WERI-Rb-1 (cell line): ENCODE measurements around the gene STON1.

ENCODE experiments used
- DNase-seq: peaks from one replicate; pipeline ENCODE4 v3.0.0-alpha.2; 2020
- H3K27ac ChIP-seq: fragments of 250-450 bp; sonication (Bioruptor Pico); 2 replicates; pipeline ENCODE4 v1.5.1; 2020; ENCODE audit warnings: mild to moderate bottlenecking, moderate library complexity
- H3K27me3 ChIP-seq: fragments of 250-450 bp; sonication (Bioruptor Pico); 2 replicates; pipeline ENCODE4 v1.5.1; 2021; ENCODE audit warnings: mild to moderate bottlenecking, low read depth, moderate library complexity; ENCODE audit not compliant: insufficient read depth, severe bottlenecking
- H3K36me3 ChIP-seq: fragments of 250-450 bp; sonication (Bioruptor Pico); 2 replicates; pipeline ENCODE4 v1.5.1; 2020; ENCODE audit warnings: mild to moderate bottlenecking, moderate library complexity
- H3K4me3 ChIP-seq: 2 replicates; pipeline ENCODE4 v1.5.1; 2011; ENCODE audit warnings: low read depth, mild to moderate bottlenecking, control low read depth, low read length
- H3K9me3 ChIP-seq: fragments of 250-450 bp; sonication (Bioruptor Pico); 2 replicates; pipeline ENCODE4 v1.5.1; 2021; ENCODE audit warnings: mild to moderate bottlenecking, moderate library complexity; ENCODE audit not compliant: severe bottlenecking
- TF ChIP-seq, protein P1 (sequence below): IDR thresholded peaks from 2 replicates; pipeline ENCODE4 v1.5.1; 2011; ENCODE audit warnings: low read depth, mild to moderate bottlenecking, control low read depth, inconsistent platforms, low read length

Gene STON1

DNA sequence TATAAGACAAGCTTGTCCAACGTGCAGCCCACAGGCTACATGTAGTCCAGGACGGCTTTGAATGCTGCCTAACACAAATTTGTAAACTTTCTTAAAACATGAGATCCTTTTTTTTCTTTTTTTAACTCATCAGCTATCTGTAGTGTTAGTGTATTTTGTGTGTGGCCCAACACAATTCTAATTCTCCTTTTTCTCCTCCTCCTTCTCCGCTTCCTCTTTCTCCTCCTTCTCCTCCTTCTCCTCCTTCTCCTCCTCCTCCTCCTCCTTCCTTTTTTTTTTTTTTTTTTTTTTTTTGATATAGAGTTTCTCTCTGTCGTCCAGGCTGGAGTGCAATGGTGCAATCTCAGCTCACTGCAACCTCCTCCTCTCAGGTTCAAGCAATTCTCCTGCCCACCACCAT is 48.4 kb downstream of the STON1 start:
- no peak for DNase-seq
- TF ChIP-seq, protein P1, sequence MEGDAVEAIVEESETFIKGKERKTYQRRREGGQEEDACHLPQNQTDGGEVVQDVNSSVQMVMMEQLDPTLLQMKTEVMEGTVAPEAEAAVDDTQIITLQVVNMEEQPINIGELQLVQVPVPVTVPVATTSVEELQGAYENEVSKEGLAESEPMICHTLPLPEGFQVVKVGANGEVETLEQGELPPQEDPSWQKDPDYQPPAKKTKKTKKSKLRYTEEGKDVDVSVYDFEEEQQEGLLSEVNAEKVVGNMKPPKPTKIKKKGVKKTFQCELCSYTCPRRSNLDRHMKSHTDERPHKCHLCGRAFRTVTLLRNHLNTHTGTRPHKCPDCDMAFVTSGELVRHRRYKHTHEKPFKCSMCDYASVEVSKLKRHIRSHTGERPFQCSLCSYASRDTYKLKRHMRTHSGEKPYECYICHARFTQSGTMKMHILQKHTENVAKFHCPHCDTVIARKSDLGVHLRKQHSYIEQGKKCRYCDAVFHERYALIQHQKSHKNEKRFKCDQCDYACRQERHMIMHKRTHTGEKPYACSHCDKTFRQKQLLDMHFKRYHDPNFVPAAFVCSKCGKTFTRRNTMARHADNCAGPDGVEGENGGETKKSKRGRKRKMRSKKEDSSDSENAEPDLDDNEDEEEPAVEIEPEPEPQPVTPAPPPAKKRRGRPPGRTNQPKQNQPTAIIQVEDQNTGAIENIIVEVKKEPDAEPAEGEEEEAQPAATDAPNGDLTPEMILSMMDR: no peak
- no peaks in the 10 kb centered on the region for H3K27me3 ChIP-seq
- no peak overlapping the region for H3K4me3 ChIP-seq
- peaks cover 6% of the 10 kb centered on the region for H3K36me3 ChIP-seq
- H3K27ac ChIP-seq: no peak overlapping the region
- H3K9me3 ChIP-seq: no peaks in the 10 kb centered on the region

DNA sequence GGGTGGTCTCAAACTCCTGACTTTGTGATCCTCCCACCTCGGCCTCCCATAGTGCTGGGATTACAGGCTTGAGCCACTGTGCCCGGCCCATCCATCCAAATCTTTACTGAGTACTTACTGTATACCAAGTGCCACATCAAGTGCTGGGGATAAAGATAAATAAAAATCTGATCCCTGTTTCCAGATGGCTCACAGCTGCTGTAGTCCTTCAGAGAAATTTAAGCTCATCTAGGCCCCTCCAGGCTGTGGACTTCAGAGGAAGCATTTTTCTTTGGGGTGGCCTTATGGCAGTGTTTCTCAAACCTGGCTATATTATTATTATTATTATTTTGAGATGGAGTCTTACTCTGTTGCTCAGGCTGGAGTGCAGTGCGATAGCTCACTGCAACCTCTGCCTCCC is 54.0 kb downstream of the STON1 start:
- Histone ChIP-seq H3K9me3 (no peaks in the 10 kb centered on the region), H3K4me3 (no peak overlapping the region), H3K27ac (no peak overlapping the region), H3K36me3 (peaks cover 6% of the 10 kb centered on the region), H3K27me3 (no peaks in the 10 kb centered on the region)
- no peak for DNase-seq
- TF ChIP-seq, protein P1: no peak

DNA sequence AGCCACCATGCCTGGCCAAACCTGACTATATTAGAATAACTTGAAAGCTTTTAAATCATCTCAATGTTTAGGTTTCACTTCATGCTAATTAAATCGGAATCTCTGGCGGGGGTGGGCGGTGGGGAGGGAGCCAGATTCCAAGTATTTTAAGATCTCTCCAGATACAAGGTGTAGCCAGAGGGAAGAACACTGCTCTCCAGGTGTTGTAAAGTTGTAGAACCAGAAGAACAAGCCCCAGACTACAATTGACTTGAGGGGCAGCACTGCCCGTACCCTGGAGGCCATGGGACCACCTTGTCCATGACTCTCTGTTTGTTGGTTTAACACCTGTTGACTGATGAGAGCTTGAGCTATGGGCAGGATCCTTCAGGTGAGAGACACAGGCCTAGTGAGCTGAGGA is 54.6 kb downstream of the STON1 start:
- Histone ChIP-seq H3K36me3 (peaks cover 6% of the 10 kb centered on the region), H3K4me3 (no peak overlapping the region), H3K9me3 (no peaks in the 10 kb centered on the region), H3K27me3 (no peaks in the 10 kb centered on the region), H3K27ac (no peak overlapping the region)
- TF ChIP-seq, protein P1: no peak
- no peak for DNase-seq

DNA sequence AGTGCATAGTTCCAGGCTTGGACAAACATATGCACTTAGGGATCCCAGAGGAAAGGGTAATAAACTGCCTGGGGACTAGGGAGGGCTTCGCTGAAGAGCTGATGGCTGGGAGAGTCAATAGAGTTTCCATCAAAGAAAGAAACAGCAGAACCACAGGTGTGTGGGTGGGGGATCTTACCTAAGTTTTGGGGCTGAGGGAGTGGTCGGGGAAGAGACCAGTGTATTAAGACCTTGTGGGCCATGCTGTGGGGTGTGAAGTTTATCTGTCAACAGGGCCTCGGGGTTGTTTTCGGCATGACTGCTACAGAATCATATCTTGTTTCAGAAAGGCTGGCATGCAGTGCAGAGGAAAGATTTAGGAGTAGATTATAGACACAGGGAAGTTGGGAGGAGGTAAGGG is 56.5 kb downstream of the STON1 start:
- Histone ChIP-seq H3K27me3 (no peaks in the 10 kb centered on the region), H3K27ac (no peak overlapping the region)

DNA sequence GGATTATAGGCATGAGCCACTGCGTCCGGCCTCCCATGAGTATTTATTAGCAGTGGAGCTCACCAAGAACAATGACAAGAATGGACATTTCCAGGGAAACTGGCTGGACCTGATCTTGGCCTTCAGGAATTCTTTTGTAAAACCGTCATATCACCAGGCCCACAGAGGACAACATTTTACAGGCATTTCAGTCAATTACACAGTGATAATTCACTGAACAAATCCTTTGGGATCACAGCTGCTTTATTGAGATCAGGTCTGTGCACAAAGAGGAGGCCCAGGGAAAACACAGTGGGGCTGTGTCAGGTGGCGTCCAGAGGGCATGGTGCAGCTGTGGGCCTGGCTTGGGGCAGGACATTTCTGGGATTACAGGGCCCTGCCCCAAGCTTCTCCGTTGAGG is 57.6 kb downstream of the STON1 start:
- H3K27me3 ChIP-seq: no peaks in the 10 kb centered on the region
- H3K27ac ChIP-seq: no peak overlapping the region
- no peaks in the 10 kb centered on the region for H3K9me3 ChIP-seq
- H3K4me3 ChIP-seq: no peak overlapping the region
- DNase-seq: no peak
- H3K36me3 ChIP-seq: no peaks in the 10 kb centered on the region
- TF ChIP-seq, protein P1: no peak

More for the DNA sequence above, 56.5 kb downstream of the STON1 start:
- no peak for DNase-seq
- Histone ChIP-seq H3K9me3 (no peaks in the 10 kb centered on the region), H3K36me3 (no peaks in the 10 kb centered on the region), H3K4me3 (no peak overlapping the region)
- TF ChIP-seq, protein P1: no peak

DNA sequence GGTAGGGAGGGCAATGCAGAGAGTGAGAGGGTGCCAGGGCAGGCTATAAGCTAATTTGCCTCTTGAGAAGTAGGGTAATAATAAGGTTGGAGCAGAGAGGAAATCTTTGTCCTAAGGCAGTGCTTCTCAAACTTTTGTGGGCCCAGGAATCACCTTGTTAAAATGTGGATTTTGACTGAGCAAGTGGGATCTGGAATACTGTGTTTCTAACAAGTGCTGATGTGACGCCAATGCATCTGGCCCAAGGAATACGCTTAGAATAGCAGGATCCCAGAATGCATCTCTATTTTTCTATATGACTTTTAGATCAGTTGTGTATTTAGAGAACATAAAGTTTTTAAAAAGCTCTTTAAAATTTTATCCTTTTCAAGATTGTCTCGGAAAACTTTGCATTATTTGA is 58.0 kb downstream of the STON1 start:
- Histone ChIP-seq H3K9me3 (no peaks in the 10 kb centered on the region), H3K27ac (no peak overlapping the region), H3K4me3 (no peak overlapping the region), H3K27me3 (no peaks in the 10 kb centered on the region), H3K36me3 (no peaks in the 10 kb centered on the region)
- no peak for DNase-seq
- TF ChIP-seq, protein P1: no peak
